HG03571 (cell line): Measurements from ENCODE around the gene DNLZ.

ENCODE experiments used
- ATAC-seq: cut with Tn5 transposase; IDR thresholded peaks from one replicate; pipeline ENCODE4 v1.9.1; 2021; ENCODE audit not compliant: unreplicated experiment

The DNLZ gene

GRCh38 chr9:136397643-136398042, 34.1 kb upstream of the DNLZ start:
- ATAC-seq, result no peak

- ATAC-seq, result no peak
Measured at GRCh38 chr9:136396219-136396515, 32.6 kb upstream of the DNLZ start.

DNA sequence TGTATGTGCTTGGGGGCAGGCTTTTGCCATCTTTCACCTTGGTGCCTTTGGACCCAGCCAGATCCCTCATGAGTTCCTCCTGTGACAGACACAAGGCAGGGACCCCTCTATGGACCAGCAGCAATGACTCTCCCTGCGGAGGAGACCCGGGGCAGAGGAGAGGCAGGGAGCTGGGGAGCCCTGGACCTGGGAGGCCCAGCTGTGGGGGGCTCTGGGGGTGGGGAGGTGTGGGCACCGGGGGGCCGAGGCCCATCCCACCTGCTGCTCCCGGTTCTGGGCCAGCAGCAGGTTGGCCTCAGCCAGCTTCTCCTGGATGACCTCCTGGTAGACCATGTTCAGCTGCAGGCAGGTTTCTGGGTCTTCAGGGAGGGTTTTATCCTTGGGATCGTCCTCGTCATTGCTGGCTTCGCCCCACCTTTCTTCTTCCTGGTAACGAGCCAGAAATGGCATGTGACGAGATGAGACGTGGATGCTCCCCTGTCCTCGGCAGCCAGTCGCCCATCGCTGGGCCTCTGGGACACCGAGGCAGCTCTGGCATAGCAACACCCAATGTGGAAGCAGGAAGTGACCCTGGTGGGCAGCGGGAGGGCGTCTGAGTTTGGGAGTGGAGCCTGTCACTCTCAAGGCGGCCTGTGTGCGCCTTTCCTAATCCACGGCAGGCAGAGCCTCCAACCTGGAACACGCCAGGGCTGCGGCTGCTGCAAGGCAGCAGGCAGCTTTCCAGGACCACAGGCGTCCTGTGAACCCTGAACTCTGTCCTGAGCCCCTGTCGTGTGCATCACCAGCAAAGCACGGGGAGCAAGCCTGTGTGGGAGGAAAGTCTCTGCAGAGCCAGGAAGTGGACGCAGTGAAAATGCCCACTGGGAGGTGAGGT, 32.0 kb upstream of the DNLZ start:
- ATAC-seq, result no peak

- no peak for ATAC-seq
Measured at GRCh38 chr9:136395020-136395340, 31.4 kb upstream of the DNLZ start.

DNA sequence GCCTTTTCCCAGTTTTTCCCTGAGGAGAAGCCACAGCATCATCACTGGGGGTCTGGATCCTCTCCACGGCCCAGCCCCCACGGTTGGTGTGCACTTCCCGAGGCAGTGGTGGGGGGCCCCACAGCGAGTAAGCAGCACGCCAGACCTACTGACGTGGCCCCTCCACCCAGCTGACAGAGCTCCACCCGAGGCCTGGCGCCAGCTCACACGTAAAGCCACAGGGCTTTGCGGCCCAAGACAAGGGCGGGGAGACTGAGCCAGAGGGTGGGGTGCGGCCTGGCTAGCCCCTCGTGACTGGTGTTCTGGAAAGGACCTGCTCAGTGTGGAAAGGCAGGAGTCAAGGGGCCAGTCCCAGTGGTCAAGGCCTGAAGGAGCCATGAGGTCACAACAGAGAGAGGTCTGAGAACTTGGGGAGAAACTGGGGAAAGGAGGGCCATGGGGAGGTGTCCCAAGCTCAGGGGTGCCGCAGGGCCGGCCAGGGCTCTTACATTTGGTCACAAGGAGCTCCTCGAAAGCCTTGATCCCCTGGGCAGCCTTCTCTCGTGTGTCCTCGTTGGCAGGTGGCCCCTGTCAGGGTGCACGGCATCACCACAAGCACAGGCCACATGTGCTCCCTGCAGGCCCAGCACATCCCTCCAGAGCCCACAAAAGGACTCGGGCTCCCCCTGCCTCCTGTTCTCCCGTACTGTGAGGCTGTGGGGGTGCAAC, 30.9 kb upstream of the DNLZ start:
- no peak for ATAC-seq

DNA sequence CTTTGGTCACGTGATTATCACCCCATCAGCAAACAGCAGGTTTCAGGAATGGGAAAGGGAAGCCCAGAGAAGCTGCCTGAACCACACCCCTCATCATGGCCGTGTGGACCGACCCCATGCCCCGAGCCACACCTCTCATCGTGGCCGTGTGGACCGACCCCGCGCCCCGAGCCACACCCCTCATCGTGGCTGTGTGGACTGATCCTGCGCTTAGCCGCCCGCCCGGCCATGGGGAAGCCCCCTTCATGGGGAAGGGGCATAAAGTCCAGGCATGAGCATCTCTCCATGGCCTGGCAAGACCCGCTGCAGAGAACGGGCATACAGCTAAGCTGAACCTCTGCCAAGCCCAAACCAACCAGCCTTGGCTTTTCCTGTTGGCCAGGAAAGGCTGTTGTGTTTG, 30.0 kb upstream of the DNLZ start:
- ATAC-seq, result no peak

DNA sequence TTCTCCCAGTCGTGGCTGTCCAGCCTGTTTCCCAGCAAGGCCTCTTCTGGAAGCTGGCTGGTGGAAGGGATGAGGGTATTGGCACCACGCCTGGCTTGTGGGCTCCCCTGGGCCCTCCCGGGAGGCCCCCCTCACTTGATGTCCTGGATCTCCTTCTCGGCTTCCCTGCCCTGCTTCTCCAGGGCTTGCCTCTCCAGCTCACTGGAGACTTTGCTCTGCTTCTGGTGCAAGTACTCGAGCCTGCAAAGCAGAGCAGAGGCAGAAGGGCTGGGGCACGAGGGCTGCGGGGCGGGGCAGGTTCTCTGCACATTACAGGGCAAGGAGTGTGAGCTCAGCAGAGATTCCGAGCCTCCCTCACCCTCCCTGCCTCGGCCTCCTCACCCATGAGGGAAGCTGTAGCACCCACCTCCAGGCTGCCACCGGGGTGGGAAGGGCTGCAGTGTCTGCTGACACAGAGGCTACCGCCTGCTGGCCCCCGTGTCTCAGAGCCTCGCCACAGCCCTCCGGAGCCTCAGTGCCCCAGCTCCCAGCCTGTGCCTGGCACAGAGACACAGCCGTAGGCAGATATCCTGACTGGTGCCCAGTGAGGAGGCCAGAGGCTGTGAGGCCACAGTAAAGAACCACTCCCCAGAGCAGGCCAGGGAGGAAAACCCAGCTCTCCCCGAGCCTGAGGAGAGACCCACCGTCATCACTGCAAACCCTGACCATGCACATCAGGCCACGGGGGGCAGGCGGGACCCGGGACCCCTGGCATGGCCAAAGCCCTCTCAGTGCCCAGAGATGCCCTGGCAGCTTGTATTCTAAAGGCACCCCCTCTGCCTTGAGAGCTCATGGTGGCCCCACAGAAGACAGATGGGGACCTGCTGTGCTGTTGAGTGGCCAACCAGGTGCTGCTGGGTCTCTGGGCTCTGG, 29.2 kb upstream of the DNLZ start:
- no peak for ATAC-seq

DNA sequence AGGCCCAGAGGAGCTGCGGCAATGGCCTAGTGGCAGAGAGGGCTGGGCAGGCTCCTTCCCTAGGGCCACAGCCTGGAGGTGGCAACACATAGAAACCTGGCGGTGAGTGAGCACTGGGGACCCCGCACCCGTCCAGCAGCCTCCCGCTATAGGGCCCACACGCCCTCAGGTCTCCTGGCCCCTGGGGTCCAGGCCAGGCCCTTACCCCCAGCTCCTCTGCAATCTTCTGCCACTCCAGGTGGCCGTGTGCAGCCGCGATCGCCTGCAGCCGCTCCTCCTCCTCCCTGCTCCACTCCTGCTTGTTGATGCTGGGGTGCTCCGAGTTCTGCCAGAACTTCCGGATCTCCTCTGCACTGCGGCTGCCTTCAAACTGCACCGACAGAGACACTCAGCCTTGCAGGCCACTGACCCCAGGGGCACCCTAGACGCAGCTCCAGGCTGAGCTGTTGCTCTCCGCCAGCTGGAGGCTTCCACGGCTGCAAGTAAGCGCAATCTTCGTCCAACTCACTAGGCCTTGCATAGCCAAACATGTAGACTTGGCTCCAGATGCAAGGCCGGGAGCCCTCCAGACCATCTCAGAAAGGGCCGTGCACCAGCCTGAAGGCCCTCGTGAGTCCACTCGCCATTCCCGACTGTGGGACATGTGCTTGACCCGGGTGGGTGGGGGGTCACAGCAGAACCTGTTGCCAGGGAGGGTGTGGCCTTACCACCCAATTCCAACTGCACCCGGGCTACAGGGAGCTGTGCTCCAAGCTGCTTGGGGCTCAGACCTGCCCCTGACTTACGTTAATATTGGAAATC, 28.4 kb upstream of the DNLZ start:
- ATAC-seq, result no peak

- no peak for ATAC-seq
Measured at GRCh38 chr9:136389396-136389795, 25.9 kb upstream of the DNLZ start.

DNA sequence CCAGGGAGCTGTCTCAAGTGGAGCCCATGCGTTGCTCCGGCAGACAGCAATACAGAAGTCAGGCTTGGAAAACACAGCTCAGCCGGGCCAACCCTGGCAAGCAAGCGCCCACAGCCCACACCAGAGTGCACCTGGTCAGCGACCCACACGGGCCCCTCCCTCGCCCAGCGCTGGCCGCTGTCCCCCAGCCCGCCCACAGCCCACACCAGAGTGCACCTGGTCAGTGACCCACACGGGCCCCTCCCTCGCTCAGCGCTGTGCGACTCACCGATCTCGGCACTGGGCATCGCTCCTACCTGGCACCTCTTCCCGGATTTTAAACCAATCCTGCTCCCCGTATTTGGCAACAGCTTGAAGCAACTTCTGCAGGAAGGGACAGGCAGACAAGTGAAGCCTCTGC, 23.7 kb upstream of the DNLZ start:
- no peak for ATAC-seq

GRCh38 chr9:136386018-136386417, 22.5 kb upstream of the DNLZ start:
- ATAC-seq, result no peak

DNA sequence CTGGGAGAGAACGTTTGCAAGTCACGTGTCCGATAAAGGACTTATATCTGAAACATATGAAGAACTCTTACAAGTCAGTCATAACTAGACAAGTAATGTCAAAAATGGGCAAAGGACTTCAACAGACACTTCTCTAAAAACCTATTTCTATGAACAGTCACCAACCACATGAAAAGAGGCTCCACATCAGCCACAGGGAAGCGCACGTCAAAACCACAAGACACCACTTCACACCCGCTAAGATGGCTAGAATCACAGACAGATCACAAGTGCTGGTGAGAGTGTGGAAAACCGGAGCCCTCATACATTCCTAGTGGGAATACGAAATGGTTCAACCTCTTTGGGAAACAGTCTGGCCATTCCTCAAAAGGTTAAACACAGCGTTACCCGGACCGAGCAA, 21.5 kb upstream of the DNLZ start:
- ATAC-seq, result no peak

- no peak for ATAC-seq
Measured at GRCh38 chr9:136383436-136383835, 19.9 kb upstream of the DNLZ start.

- no peak for ATAC-seq
Measured at GRCh38 chr9:136381966-136382513, 18.5 kb upstream of the DNLZ start.

- no peak for ATAC-seq
Measured at GRCh38 chr9:136381311-136381710, 17.8 kb upstream of the DNLZ start.

- ATAC-seq, result no peak
Measured at GRCh38 chr9:136380381-136380780, 16.8 kb upstream of the DNLZ start.

DNA sequence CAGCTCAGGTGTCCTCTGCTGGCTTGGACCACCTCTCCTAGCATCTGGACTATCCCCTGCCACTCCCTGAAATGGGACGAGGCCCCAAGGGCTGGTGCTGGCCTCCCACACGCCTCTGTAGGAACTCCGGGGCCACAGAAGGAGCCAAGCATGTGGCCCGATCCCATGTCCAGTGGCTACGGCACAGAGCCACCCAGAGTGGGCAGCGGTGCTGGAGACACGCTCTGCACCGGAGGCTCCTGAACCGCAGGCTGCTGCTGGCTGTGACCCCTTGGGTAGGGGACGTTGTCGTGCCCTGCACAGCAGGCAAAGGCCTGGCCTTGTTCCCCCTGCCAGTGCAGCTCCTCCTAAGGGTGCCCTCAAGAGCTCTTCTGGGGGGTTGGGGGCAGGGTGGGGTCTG, 16.3 kb upstream of the DNLZ start:
- no peak for ATAC-seq

DNA sequence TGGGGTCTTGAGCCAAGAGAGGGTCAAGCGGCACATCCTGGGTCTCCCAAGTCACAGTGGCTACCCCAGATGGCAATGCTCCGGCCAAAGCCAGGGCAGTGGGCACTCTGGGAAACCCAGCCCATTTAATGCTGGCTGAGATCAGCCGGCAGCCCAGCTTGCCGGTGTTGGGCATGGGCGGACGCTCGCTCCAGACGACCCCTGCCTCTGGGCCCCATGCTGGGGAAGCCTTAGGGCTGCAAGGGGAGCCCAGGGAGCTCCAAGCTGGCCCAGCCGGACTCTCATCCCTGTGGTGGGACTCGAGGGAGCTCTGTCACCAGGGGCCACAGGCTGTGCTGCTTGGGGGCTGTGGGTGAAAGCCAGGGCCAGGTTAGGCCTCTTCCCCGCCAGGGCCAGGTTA, 15.9 kb upstream of the DNLZ start:
- no peak for ATAC-seq

- no peak for ATAC-seq
Measured at GRCh38 chr9:136379003-136379287, 15.4 kb upstream of the DNLZ start.

- no peak for ATAC-seq
Measured at GRCh38 chr9:136378170-136379002, 14.8 kb upstream of the DNLZ start.
